Kidney (tissue), 14 donors: ENCODE results near the gene AOPEP. TPM values are rescaled to one million over a fixed set of nuclear protein-coding genes. Genes with fewer than 3 reads are reported as not detected.

ENCODE experiments used
- DNase-seq, 5 donors: peaks; one replicate each; pipeline ENCODE4 v3.0.0-alpha.2; 2013 to 2020
- FAIRE-seq: peaks from 2 replicates; lab custom pipeline; 2012; peaks lifted over from hg19 to GRCh38; lab: Jason Lieb, UNC
- H3K27ac ChIP-seq, 2 donors: one replicate each; pipeline ENCODE4 v1.7.0; 2013; ENCODE audit warnings: low read depth in 2 of 2, low read length in 2 of 2, inconsistent platforms in 1 of 2
- H3K27me3 ChIP-seq: one replicate; pipeline ENCODE4 v1.7.1; 2013; ENCODE audit warnings: low read length, inconsistent platforms; ENCODE audit not compliant: control insufficient read depth, insufficient read depth
- H3K36me3 ChIP-seq, 3 donors: one replicate each; pipeline versions ENCODE4 v1.7.0 to v1.7.1; 2013; ENCODE audit warnings: low read length in 3 of 3, control low read depth in 1 of 3, inconsistent platforms in 1 of 3; ENCODE audit not compliant: insufficient read depth in 3 of 3, control insufficient read depth in 2 of 3
- H3K4me1 ChIP-seq, 3 donors: one replicate each; pipeline versions ENCODE4 v1.7.0 to v1.7.1; 2013; ENCODE audit warnings: low read length in 3 of 3, inconsistent platforms in 1 of 3, low read depth in 1 of 3; ENCODE audit not compliant: control insufficient read depth in 2 of 3, insufficient read depth in 2 of 3
- H3K4me3 ChIP-seq, 3 donors: one replicate each; pipeline versions ENCODE4 v1.7.0 to v1.8.1; 2013; ENCODE audit warnings: low read length in 3 of 3, control low read depth in 1 of 3, inconsistent platforms in 1 of 3
- H3K9ac ChIP-seq, 3 donors: one replicate each; pipeline versions ENCODE4 v1.7.0 to v1.7.1; 2013; ENCODE audit warnings: low read length in 3 of 3, control low read depth in 1 of 3, inconsistent platforms in 1 of 3
- H3K9me3 ChIP-seq, 3 donors: one replicate each; pipeline versions ENCODE4 v1.7.0 to v1.7.1; 2013; ENCODE audit warnings: low read length in 3 of 3, control low read depth in 1 of 3, inconsistent platforms in 1 of 3; ENCODE audit not compliant: control insufficient read depth in 2 of 3, insufficient read depth in 1 of 3
- intact Hi-C: fragments of 100-400 bp; cut with DNase I; formaldehyde crosslinking; loops from one replicate; pipeline ENCODE4 v1.11.1; 2022
- polyA plus RNA-seq: library from polyadenylated mRNA; stranded (reverse); fragments of 350-450 nt; fragmentation: Illumina TruSeq; extraction: RNeasy Lipid Tissue Mini Kit (QIAGEN cat#74804); gene quantifications from one replicate; pipeline ENCODE4 v1.2.3, GENCODE V29; 2014; ENCODE audit warnings: low read depth, low replicate concordance; ENCODE audit not compliant: insufficient read depth
- total RNA-seq: library from RNA; stranded (reverse); fragmentation: NEBNext Ultra II Directional; extraction: Animal tissue kit (Norgen Biotek cat#: 25700); gene quantifications from one replicate; pipeline ENCODE4 v1.2.1, GENCODE V29; 2021
- TF ChIP-seq, protein P1 (sequence below): IDR thresholded peaks from 3 replicates; pipeline ENCODE4 v1.5.1; 2012; ENCODE audit warnings: mild to moderate bottlenecking, moderate library complexity, borderline replicate concordance; ENCODE audit not compliant: insufficient read depth; ENCODE audit errors: extremely low read depth
- donor health status: control.
- donor health status: control.
- donor health status: control.
- donor health status: control.
- donor health status: control.
- donor health status: DM: yes; HTN: yes; CAD: no.
- donor health status: Normal renal cell carcinoma (clear cell type).

AOPEP gene
- total and polyA plus RNA-seq, 2 donors from 2014 or later, result 52.2 to 119 TPM

DNA sequence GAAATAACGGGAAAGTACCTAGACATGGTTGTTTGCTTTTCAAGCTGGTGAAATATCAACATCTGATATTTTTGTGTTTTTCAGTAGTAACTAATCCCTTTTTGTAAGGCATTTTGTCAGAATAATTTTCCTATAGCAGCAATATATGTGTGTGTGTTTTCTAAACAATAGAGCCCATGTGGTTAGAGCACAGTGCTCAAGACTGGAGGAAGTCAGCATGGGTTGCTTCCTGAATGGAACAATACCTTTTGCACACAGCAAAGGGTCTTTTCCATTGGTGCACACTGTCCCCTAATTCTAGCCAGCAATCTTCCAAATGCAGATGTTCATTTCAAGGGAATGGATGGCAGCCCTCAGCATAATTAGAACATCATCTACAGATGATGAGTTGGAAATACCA is 270.1 kb downstream of the AOPEP start:
- TF ChIP-seq, protein P1, sequence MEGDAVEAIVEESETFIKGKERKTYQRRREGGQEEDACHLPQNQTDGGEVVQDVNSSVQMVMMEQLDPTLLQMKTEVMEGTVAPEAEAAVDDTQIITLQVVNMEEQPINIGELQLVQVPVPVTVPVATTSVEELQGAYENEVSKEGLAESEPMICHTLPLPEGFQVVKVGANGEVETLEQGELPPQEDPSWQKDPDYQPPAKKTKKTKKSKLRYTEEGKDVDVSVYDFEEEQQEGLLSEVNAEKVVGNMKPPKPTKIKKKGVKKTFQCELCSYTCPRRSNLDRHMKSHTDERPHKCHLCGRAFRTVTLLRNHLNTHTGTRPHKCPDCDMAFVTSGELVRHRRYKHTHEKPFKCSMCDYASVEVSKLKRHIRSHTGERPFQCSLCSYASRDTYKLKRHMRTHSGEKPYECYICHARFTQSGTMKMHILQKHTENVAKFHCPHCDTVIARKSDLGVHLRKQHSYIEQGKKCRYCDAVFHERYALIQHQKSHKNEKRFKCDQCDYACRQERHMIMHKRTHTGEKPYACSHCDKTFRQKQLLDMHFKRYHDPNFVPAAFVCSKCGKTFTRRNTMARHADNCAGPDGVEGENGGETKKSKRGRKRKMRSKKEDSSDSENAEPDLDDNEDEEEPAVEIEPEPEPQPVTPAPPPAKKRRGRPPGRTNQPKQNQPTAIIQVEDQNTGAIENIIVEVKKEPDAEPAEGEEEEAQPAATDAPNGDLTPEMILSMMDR, result no peak
- FAIRE-seq, result no peak
- intact Hi-C loops, result no loop called here

DNA sequence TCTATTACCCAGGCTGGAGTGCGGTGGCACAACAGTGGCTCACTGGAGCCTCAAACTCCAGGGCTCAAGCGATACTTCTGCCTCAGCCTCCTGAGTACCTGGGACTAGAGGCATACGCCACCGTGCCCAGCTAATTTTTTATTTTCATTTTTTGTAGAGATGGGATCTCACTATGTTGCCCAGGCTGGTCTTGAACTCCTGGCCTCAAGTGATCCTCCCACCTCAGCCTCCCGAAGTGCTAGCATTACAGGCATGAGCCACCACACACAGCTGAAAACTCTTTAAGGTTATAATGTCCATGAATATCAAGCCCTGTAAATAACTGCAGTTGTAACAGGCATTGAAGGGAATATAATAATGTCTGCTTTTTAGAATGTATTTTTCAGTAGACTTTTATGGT is 271.2 kb downstream of the AOPEP start:
- DNase-seq (no peak), FAIRE-seq (no peak)
- TF ChIP-seq, protein P1, result no peak
- Histone ChIP-seq H3K9ac (no peak overlapping the region), H3K27ac (no peak overlapping the region), H3K36me3 (no peaks in the 10 kb centered on the region), H3K27me3 (no peaks in the 10 kb centered on the region), H3K9me3 (no peaks in the 10 kb centered on the region), H3K4me1 (peaks cover 6 to 12% (median 8%) of the 10 kb centered on the region in 3 donors), H3K4me3 (no peak overlapping the region)
- intact Hi-C loops, result no loop called here

More for the DNA sequence above, 270.1 kb downstream of the AOPEP start:
- no peaks in the 10 kb centered on the region for H3K27me3 ChIP-seq
- no peak for DNase-seq
- H3K27ac ChIP-seq, result peak overlapping the region; percentile 57 to 76
- no peaks in the 10 kb centered on the region for H3K9me3 ChIP-seq
- H3K4me3 ChIP-seq, result no peak overlapping the region
- peaks cover 6 to 10% (median 6%) of the 10 kb centered on the region in 3 donors for H3K4me1 ChIP-seq
- H3K36me3 ChIP-seq, result no peaks in the 10 kb centered on the region
- H3K9ac ChIP-seq, result no peak overlapping the region

DNA sequence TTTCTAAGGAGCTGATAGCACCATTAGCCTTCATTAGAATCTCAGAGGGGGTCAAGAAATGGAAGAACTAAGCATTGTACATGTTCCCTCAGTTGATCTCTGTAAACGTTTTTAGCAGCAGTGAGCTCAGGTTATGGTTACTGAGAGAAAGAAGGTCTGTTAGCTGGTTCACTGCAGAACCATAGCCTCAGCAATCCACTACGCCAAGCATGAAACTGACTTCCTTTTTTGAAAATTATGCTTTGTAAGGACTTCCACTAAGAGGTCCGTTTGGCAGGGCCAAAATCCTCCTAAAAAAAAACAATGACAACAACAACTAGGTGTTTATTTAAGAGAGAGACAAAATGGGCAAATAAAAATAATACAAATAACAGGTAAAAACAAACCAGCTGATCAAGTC is 273.3 kb downstream of the AOPEP start:
- Histone ChIP-seq H3K4me3 (no peak overlapping the region), H3K4me1 (peaks cover 8 to 18% (median 9%) of the 10 kb centered on the region in 3 donors), H3K27me3 (no peaks in the 10 kb centered on the region), H3K36me3 (no peaks in the 10 kb centered on the region), H3K9me3 (no peaks in the 10 kb centered on the region), H3K27ac (peak overlapping the region in 1 of 2 donors; percentile 21), H3K9ac (no peak overlapping the region)
- no peak for DNase-seq
- TF ChIP-seq, protein P1, result no peak
- intact Hi-C loops, result no loop called here
- no peak for FAIRE-seq

DNA sequence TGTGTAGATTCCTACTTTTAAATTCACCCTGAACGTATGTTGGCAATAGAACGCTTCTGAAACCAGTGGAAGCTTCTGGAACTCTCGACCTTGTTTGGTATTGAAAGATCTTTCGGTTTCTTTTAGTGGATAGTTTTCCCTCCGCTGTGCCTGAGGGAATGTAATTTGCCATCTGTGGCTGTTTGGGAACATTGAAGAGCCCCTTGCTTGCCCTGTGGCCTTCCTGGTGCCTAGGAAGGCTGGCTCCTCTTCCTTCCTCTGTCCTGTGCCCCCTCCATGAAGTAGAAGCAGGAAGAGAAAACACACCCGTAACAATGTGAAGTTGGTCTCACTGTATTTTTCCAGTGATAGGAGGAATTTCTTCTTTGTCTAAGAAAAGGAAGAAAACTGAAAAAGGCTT is 274.3 kb downstream of the AOPEP start:
- H3K27ac ChIP-seq, result peak overlapping the region; percentile 82 to 96
- H3K27me3 ChIP-seq, result no peaks in the 10 kb centered on the region
- no peaks in the 10 kb centered on the region for H3K9me3 ChIP-seq
- FAIRE-seq, result no peak
- H3K36me3 ChIP-seq, result no peaks in the 10 kb centered on the region
- TF ChIP-seq, protein P1, result no peak
- no peak for DNase-seq
- H3K4me1 ChIP-seq, result peaks cover 3 to 18% (median 8%) of the 10 kb centered on the region in 3 donors
- intact Hi-C loops, result no loop called here
- H3K9ac ChIP-seq, result peak overlapping the region in 2 of 3 donors; percentile 21 to 56
- peak overlapping the region in 2 of 3 donors; percentile 32 to 46 for H3K4me3 ChIP-seq
